ENCODE results near the gene CALHM3.
A peak's percentile ranks its signal among the peaks of the same experiment; 100 is the strongest.
"Not testable (repeated sequence)": the region's sequence is repeated elsewhere in the genome, so short reads cannot be mapped to it uniquely, and the experiment has no call there.

The CALHM3 gene

GRCh38 chr10:103479135-103479534 is at the start of gene CALHM3:
CALHM3 (minus strand) TSS chr10:103479240; CDS start chr10:103479032, 208 bp downstream.
- no peak for DNase-seq (ENCODE audit: low spot score)

- no peak for DNase-seq (ENCODE audit: low spot score)
Observed at GRCh38 chr10:103528549-103528948, 49.5 kb upstream of the CALHM3 start.

GRCh38 chr10:103527476-103527875 is 48.4 kb upstream of the CALHM3 start:
- DNase-seq (ENCODE audit: low spot score), result not testable (repeated sequence)

- no peak for DNase-seq (ENCODE audit: low spot score)
Observed at GRCh38 chr10:103525901-103526300, 46.9 kb upstream of the CALHM3 start.

- no peak for DNase-seq (ENCODE audit: low spot score)
Observed at GRCh38 chr10:103523683-103524082, 44.6 kb upstream of the CALHM3 start.

- not testable (repeated sequence) for DNase-seq (ENCODE audit: low spot score)
Observed at GRCh38 chr10:103522006-103522405, 43.0 kb upstream of the CALHM3 start.

- DNase-seq (ENCODE audit: low spot score), result no peak
Observed at GRCh38 chr10:103519798-103520197, 40.8 kb upstream of the CALHM3 start.

GRCh38 chr10:103517234-103518085 is 38.4 kb upstream of the CALHM3 start:
- no peak for DNase-seq (ENCODE audit: low spot score)

GRCh38 chr10:103514244-103514643 is 35.2 kb upstream of the CALHM3 start:
- no peak for DNase-seq (ENCODE audit: low spot score)

- DNase-seq (ENCODE audit: low spot score), result no peak
Observed at GRCh38 chr10:103513380-103514060, 34.5 kb upstream of the CALHM3 start.

GRCh38 chr10:103512591-103513379 is 33.7 kb upstream of the CALHM3 start:
- no peak for DNase-seq (ENCODE audit: low spot score)

GRCh38 chr10:103512166-103512565 is 33.1 kb upstream of the CALHM3 start:
- DNase-seq (ENCODE audit: low spot score), result no peak

- no peak for DNase-seq (ENCODE audit: low spot score)
Observed at GRCh38 chr10:103510791-103511752, 32.0 kb upstream of the CALHM3 start.

- DNase-seq (ENCODE audit: low spot score), result no peak
Observed at GRCh38 chr10:103510046-103510685, 31.1 kb upstream of the CALHM3 start.

GRCh38 chr10:103507235-103508191 is 28.5 kb upstream of the CALHM3 start:
- no peak for DNase-seq (ENCODE audit: low spot score)

- no peak for DNase-seq (ENCODE audit: low spot score)
Observed at GRCh38 chr10:103506061-103506460, 27.0 kb upstream of the CALHM3 start.

GRCh38 chr10:103504181-103504783 is 25.2 kb upstream of the CALHM3 start:
- DNase-seq (ENCODE audit: low spot score), result peak; percentile 52

- DNase-seq (ENCODE audit: low spot score), result not testable (repeated sequence)
Observed at GRCh38 chr10:103503777-103504176, 24.7 kb upstream of the CALHM3 start.
